ENCODE measurements around the gene LMNTD1.

GRCh38 chr12:25455696-25456095 is 97.4 kb downstream of the LMNTD1 start:
- TF ChIP-seq CTCF (IDR thresholded peaks at IDR 0.05; ENCODE audit: insufficient read depth, low read length, poor library complexity, severe bottlenecking): no peak
- no peak for TF ChIP-seq EZH2phosphoT487 (conservative IDR thresholded peaks at IDR 0.05; ENCODE audit: low read length)
